AG04450 (cell line): ENCODE results near the gene PDZD2. TPM values are rescaled to one million over a fixed set of nuclear protein-coding genes. Genes with fewer than 3 reads are reported as not detected.

Source experiments
- CTCF ChIA-PET: fragments of 300-600, 350-600 bp; formaldehyde crosslinking; extraction: SDS; loops from one replicate; lab custom pipeline; 2022; ENCODE audit warnings: antibody characterized with exemption, inconsistent platforms; lab: Charles Lee
- POLR2A ChIA-PET: fragments of 350-600 bp; formaldehyde crosslinking; extraction: SDS; loops from one replicate; lab custom pipeline; 2021; ENCODE audit warnings: antibody characterized with exemption, inconsistent platforms; lab: Yijun Ruan, JAX
- DNase-seq: peaks from one replicate; pipeline ENCODE4 v3.0.0-alpha.2; 2011; ENCODE audit warnings: low read depth, low spot score
- H3K27ac ChIP-seq: one replicate; pipeline ENCODE4 v1.5.1; 2012; ENCODE audit warnings: low read depth, low read length, control low read depth
- H3K27me3 ChIP-seq: one replicate; pipeline ENCODE4 v1.6.0; 2012; ENCODE audit warnings: low read length; ENCODE audit not compliant: control insufficient read depth, insufficient read depth
- H3K4me3 ChIP-seq: 2 replicates; pipeline ENCODE4 v1.5.1; 2011; ENCODE audit warnings: mild to moderate bottlenecking, low read depth, low read length, control low read depth
- H3K9me3 ChIP-seq: 2 replicates; pipeline ENCODE4 v1.5.1; 2012; ENCODE audit warnings: low read length; ENCODE audit not compliant: control insufficient read depth, insufficient read depth
- CTCF ChIP-seq: IDR thresholded peaks from 2 replicates; pipeline ENCODE4 v1.5.1; 2011; ENCODE audit warnings: low read depth, low read length, control low read depth, inconsistent platforms
- polyA plus RNA-seq: library from polyadenylated mRNA; depleted of rRNA; stranded (reverse); fragments of >200 nt; gene quantifications from 2 replicates; pipeline ENCODE4 v1.2.3, GENCODE V29; 2011

PDZD2 gene
- polyA plus RNA-seq, 1 experiment, result 0.40 TPM

GRCh38 chr5:31867219-31867618, 228.3 kb downstream of the PDZD2 start:
- H3K27ac ChIP-seq, result no peak overlapping the region
- H3K9me3 ChIP-seq, result no peaks in the 10 kb centered on the region
- H3K27me3 ChIP-seq, result peaks cover 11% of the 10 kb centered on the region
- ChIA-PET POLR2A (no interaction called here), CTCF (no interaction called here)
- no peak for DNase-seq
- TF ChIP-seq CTCF, result no peak
- no peak overlapping the region for H3K4me3 ChIP-seq

- ChIA-PET CTCF (interaction anchor here (0.6 kb wide), 1 partner anchor 49 kb away, joined by 4 read pairs; no protein-coding TSS in a partner anchor), POLR2A (interaction anchor here (0.7 kb wide), 1 partner anchor 18 kb away, joined by 3 read pairs; no protein-coding TSS in a partner anchor)
- H3K27me3 ChIP-seq, result no peaks in the 10 kb centered on the region
- no peaks in the 10 kb centered on the region for H3K9me3 ChIP-seq
- DNase-seq, result no peak
- TF ChIP-seq CTCF, result no peak
- H3K27ac ChIP-seq, result no peak overlapping the region
- H3K4me3 ChIP-seq, result no peak overlapping the region
Observed at GRCh38 chr5:31880449-31880848, 241.5 kb downstream of the PDZD2 start.

- Histone ChIP-seq H3K27ac (no peak overlapping the region), H3K4me3 (no peak overlapping the region), H3K9me3 (no peaks in the 10 kb centered on the region), H3K27me3 (no peaks in the 10 kb centered on the region)
- ChIA-PET POLR2A (no interaction called here), CTCF (no interaction called here)
- DNase-seq, result no peak
- no peak for TF ChIP-seq CTCF
Observed at GRCh38 chr5:31884896-31885295, 246.0 kb downstream of the PDZD2 start.

GRCh38 chr5:31886206-31886605, 247.3 kb downstream of the PDZD2 start:
- ChIA-PET CTCF (no interaction called here), POLR2A (no interaction called here)
- no peak for DNase-seq
- H3K4me3 ChIP-seq, result no peak overlapping the region
- no peak for TF ChIP-seq CTCF
- peaks cover 4% of the 10 kb centered on the region for H3K27me3 ChIP-seq
- H3K9me3 ChIP-seq, result no peaks in the 10 kb centered on the region
- H3K27ac ChIP-seq, result no peak overlapping the region

- POLR2A ChIA-PET, result no interaction called here
Observed at GRCh38 chr5:31887556-31887955, 248.6 kb downstream of the PDZD2 start.

More at GRCh38 chr5:31887556-31887955, 248.6 kb downstream of the PDZD2 start:
- DNase-seq, result no peak
- no peak for TF ChIP-seq CTCF
- H3K27ac ChIP-seq, result no peak overlapping the region
- peaks cover 4% of the 10 kb centered on the region for H3K27me3 ChIP-seq
- CTCF ChIA-PET, result no interaction called here
- H3K4me3 ChIP-seq, result no peak overlapping the region
- no peaks in the 10 kb centered on the region for H3K9me3 ChIP-seq
